NB4 (cell line): ENCODE data around the gene SUSD4.

ENCODE experiments used
- CTCF ChIP-seq: IDR thresholded peaks from one replicate; pipeline ENCODE4 v1.5.1; 2012; ENCODE audit warnings: low read depth, low read length
- POLR2A ChIP-seq: IDR thresholded peaks from 2 replicates; pipeline ENCODE4 v1.6.1; 2011; ENCODE audit warnings: mild to moderate bottlenecking; ENCODE audit not compliant: insufficient read length; ENCODE audit errors: extremely low read depth

- TF ChIP-seq CTCF: no peak
- TF ChIP-seq POLR2A: no peak
Measured at GRCh38 chr1:223186800-223187199, 177.2 kb downstream of the SUSD4 start.
